Activated gamma-delta T cell (primary cell): ENCODE results near the gene MAGED4B.
"Not testable (repeated sequence)": the region's sequence is repeated elsewhere in the genome, so short reads cannot be mapped to it uniquely, and the experiment has no call there.

Experiments
- DNase-seq: peaks from one replicate; lab custom pipeline; 2025; lab: John Stamatoyannopoulos, UW
- total RNA-seq, 2 donors: gene quantifications; one replicate each; lab custom pipeline; 2026; lab: John Stamatoyannopoulos, UW

The MAGED4B gene, protein sequence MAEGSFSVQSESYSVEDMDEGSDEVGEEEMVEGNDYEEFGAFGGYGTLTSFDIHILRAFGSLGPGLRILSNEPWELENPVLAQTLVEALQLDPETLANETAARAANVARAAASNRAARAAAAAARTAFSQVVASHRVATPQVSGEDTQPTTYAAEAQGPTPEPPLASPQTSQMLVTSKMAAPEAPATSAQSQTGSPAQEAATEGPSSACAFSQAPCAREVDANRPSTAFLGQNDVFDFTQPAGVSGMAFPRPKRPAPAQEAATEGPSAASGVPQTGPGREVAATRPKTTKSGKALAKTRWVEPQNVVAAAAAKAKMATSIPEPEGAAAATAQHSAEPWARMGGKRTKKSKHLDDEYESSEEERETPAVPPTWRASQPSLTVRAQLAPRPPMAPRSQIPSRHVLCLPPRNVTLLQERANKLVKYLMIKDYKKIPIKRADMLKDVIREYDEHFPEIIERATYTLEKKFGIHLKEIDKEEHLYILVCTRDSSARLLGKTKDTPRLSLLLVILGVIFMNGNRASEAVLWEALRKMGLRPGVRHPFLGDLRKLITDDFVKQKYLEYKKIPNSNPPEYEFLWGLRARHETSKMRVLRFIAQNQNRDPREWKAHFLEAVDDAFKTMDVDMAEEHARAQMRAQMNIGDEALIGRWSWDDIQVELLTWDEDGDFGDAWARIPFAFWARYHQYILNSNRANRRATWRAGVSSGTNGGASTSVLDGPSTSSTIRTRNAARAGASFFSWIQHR
- 0 reads per million in 2 donors for total RNA-seq

DNA sequence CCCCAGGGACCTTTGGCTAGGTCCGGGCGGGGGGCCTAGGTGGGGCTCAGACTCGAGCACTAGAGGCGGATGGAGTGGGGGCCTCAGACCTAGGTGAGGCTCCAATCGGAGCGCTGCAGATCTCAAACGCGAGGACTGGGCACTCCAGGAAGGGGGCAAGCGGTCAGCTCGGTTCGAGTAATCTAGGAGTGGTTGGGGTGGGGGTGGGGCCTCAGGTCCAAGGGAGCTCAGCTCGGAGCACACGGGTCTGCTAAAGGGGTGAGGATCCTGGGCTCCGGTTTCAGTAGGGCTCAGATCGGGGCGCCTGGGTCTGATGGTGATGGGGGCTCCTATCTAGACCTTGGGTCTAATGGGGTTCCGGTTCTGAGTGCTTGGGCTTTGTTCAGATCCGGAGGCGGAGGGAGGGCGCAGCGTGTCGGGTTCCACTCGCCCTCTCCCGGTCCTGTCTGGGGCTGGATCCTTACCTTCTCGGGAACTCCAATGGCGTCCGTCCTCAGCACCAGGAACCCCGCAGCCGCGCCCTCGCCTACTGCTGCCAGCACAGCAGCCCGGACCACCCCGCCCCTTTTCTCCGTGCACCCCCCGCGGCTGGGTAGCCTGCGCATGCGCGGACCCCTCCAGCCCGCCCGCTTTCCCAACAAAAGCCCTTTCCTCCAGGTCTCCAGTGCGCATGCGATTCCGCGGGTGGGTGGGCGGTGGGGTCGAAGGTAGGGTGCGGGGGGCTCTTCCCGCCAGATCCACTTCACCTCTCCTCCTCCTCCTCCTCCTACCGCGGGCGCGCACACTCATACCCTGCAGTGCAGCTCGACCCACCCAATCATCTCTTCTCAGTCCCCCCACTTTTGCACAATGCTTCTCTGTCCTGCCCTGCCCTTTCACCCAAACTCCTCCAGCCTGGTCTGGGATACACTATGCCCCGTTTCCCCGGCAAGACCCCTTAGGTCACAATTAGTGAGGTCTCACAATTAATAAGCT lies at the start of gene MAGED4B:
MAGED4B (minus strand) TSS at position 518 of the 975 bp plus-strand sequence. CDS start 1,011 bp downstream, outside the sequence.
- DNase-seq = not testable (repeated sequence)

DNA sequence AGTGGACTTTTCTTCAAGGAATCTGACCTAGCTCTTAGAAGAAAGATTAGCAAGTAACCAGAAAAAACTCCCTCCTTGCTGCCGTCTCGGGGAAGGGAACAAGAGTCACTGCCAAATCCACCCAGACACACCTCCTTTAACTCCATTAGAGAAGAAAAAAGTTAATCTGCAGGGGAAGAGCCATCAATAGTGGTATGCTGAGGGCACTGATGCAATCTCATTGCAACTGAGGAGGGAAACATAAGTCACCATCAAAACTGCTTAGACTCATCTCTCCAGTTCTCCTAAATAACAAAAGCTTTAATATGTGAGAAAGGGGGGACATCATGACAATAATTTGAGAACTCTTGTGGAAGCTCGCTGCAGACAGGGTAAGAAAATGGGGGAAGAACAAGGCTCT lies 49.3 kb upstream of the MAGED4B start:
- no peak for DNase-seq

DNA sequence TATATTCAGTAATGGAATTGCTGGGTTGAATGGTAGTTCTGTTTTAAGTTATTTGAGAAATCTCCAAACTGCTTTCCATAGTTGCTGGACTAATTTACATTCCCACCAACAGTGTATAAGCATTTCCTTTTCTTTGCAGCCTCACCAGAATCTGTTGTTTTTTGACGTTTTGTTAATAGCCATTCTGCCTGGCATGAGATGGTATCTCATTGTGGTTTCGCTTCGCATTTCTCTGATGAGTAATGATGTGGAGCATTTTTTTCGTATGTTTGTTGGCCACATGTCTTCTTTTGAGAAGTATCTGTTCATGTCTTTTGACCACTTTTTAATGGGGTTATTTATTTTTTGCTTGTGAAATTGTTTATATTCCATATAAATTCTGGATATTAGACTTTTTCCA lies 13.6 kb upstream of the MAGED4B start:
- no peak for DNase-seq

DNA sequence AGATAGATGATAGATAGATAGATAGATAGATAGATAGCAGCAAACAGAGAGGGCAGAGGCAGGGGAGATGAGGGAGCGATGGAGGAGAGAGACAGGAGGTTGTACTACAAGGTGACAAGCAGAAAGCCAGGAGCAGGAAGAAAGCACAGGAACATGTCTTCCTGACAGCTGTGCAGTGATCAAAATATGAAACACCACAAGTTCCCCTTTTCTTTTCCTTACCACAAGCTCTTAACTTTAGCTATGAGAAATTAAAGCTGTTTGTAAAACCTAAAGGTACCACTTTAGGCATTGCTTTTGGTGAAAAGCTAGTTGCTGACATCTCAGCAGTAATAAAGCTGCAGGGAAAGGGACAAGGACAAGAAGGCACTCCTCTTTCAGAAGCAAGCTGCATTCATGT lies 9.1 kb upstream of the MAGED4B start:
- DNase-seq = no peak

DNA sequence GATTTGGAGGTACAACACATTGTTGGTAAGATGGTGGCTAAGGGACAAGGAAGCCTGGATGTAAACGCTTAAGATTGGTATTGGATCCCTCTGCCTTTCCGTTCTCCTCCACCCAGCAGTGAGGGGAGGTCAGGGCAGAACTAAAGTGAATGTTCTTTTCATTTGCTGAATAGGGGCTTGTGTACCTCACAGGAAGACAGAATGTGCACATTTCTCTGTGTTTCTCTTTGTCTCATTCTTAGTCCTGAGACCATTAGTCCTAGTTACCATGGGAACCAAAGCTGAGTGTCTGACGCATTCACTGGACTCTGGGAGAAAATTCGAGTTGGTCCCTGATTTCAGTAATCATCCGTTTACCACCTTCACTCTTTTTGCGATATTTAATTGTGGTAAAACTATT lies 26.7 kb downstream of the MAGED4B start:
- not testable (repeated sequence) for DNase-seq

DNA sequence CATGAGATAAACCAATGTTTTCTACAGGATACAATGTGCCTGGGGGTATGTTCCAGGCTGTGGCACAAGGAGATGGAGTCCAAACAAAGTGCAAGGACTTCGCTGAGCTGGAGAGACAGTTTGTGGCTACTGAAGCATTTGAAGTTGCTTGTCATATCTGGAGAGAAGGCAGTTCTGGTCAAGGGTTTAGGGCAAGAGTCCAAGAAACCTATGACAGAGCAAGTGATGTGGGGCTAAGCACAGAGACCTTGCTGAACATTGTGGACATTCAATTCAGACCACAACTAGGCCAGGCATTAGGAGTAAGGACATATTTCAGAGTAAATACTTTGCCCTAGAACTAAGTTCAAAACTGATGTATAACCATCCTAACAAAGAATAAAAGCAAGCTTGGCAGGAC lies 34.8 kb downstream of the MAGED4B start:
- DNase-seq = no peak

DNA sequence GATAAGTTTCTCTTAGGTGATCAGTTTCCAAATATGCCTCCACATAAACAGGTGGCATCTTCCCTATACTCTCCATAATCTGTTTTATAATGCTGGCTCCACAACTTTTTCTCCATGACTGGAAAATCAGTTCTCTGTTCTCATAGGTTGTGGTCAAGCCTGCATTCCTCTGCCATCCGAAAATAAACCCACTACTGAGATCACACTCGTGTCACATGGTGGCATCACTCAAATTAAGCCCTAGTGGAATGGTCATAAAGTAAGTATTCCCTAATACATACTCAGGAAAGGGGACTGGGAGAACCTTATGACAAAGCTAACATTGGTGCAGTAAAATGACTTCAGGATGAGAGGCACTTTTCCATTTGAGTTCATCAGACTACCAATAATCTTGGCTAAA lies 37.6 kb downstream of the MAGED4B start:
- no peak for DNase-seq

DNA sequence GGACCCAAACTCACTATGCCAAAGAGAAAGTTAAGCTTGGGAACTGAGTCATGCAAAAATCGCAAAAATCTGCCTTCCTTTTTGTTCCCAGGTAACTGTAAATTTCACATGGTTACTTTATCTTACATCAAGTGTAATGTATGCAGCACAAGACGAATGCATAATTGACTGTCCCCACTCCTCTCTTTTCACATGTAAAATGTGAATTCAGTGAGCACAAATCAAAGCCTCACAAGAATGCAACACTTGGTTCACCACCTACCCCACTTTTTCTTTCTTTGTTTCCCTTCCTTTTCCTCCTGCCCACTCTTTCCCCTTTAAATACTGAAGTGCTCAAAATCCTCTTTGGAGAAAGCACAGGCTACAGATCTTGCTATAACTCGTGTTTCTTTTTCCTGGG lies 53.2 kb downstream of the MAGED4B start:
- no peak for DNase-seq
